ENCODE measurements around the gene PHF1.

PHF1 gene

GRCh38 chr6:33451606-33452005 lies 40.8 kb downstream of the PHF1 start:
- ChIA-PET POLR2A (interaction anchor here (2.5 kb wide), 1 partner anchor 21 kb away, joined by 5 read pairs; no protein-coding TSS in a partner anchor), CTCF (interaction anchor here (1.6 kb wide), 1 partner anchor 15 kb away, joined by 3 read pairs; no protein-coding TSS in a partner anchor)
- Histone ChIP-seq H3K27ac (ENCODE audit: extremely low read depth, low read depth, low read length) (no peak overlapping the region), H3K4me3 (ENCODE audit: low read depth, low read length) (no peak overlapping the region), H3K4me1 (ENCODE audit: control insufficient read depth, insufficient read depth, low read length) (0 out of 2 replicates have a peak, but pooled peaks cover 3% of the 10 kb centered on the region), H3K36me3 (ENCODE audit: control insufficient read depth in 2 of 2, insufficient read depth in 1 of 2, low read length in 2 of 2) (peaks cover 0 to 39% of the 10 kb centered on the region in 2 experiments; a peak in 2 of 3 replicates), H3K9me3 (ENCODE audit: control insufficient read depth, insufficient read depth, low read depth, low read length) (no peaks in the 10 kb centered on the region)
- TF ChIP-seq ZNF302 (tag by site-specific recombination; IDR thresholded peaks at IDR 0.05; ENCODE audit: low read depth) (no peak), AEBP2 (tag by site-specific recombination; IDR thresholded peaks at IDR 0.05; ENCODE audit: borderline replicate concordance) (no peak), ZNF10 (tag by site-specific recombination; IDR thresholded peaks at IDR 0.05) (no peak), ZBTB21 (tag by site-specific recombination; IDR thresholded peaks at IDR 0.05) (no peak), REST (tag by site-specific recombination; IDR thresholded peaks at IDR 0.05) (no peak), ZNF670 (tag by site-specific recombination; IDR thresholded peaks at IDR 0.05; ENCODE audit: low read depth) (no peak), ZNF791 (tag by site-specific recombination; IDR thresholded peaks at IDR 0.05) (no peak), ZNF677 (tag by site-specific recombination; IDR thresholded peaks at IDR 0.05) (no peak), HOXD13 (CRISPR knock-in tag; IDR thresholded peaks at IDR 0.05; ENCODE audit: borderline replicate concordance) (no peak), ZNF24 (tag by site-specific recombination; IDR thresholded peaks at IDR 0.05) (no peak), ZSCAN16 (tag by site-specific recombination; IDR thresholded peaks at IDR 0.05) (no peak), CTCF (tag by site-specific recombination; IDR thresholded peaks at IDR 0.05) (no peak), ZFP69B (tag by site-specific recombination; IDR thresholded peaks at IDR 0.05) (no peak), ZNF561 (tag by site-specific recombination; IDR thresholded peaks at IDR 0.05; ENCODE audit: borderline replicate concordance) (no peak), ZFP3 (tag by site-specific recombination; IDR thresholded peaks at IDR 0.05; ENCODE audit: low read depth) (no peak), ZNF280C (tag by site-specific recombination; IDR thresholded peaks at IDR 0.05) (no peak), ZEB2 (tag by site-specific recombination; IDR thresholded peaks at IDR 0.05) (no peak), ZNF530 (tag by site-specific recombination; IDR thresholded peaks at IDR 0.05; ENCODE audit: low read depth) (no peak), ZBTB48 (tag by site-specific recombination; IDR thresholded peaks at IDR 0.05) (no peak), ZNF776 (tag by site-specific recombination; IDR thresholded peaks at IDR 0.05; ENCODE audit: borderline replicate concordance) (no peak)
